Stimulated activated CD4-positive, alpha-beta T cell treated with anti-CD3 and anti-CD28 coated beads, Interleukin-1b, Interleukin-23, amount 100 ng/mL, for 4 hours (primary cell): ENCODE results near the gene EDARADD.
"Not testable (repeated sequence)": the region's sequence is repeated elsewhere in the genome, so short reads cannot be mapped to it uniquely, and the experiment has no call there.

ENCODE experiments used
- DNase-seq, 2 donors: peaks; one replicate each; pipeline ENCODE4 v3.0.0-alpha.2; 2020; ENCODE audit warnings: low read depth in 2 of 2

Gene EDARADD

GRCh38 chr1:236393681-236394481 is at the start of gene EDARADD:
Gene EDARADD (plus strand): TSS chr1:236394286. CDS start chr1:236394445, 159 bp downstream.
- no peak for DNase-seq

DNA sequence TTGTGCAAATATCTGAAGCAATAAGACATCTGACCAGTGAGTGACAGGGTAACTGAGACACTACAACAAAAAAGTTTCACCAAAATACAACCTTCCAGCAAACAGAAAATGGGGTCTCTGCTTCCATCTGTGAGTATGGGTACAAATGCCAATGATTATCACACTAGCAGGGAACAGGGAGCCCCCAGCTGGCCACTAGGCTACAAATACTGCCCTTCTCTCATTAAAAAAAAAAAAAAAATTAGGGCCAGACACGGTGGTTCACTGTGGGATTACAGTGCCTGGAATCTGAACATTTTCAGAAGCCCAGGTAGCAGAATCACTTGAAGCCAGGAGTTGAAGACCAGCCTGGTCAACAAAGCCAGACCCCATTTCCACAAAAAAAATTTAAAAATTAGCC is 48.4 kb upstream of the EDARADD start:
- no peak for DNase-seq

GRCh38 chr1:236348071-236348470 is 46.0 kb upstream of the EDARADD start:
- no peak for DNase-seq

DNA sequence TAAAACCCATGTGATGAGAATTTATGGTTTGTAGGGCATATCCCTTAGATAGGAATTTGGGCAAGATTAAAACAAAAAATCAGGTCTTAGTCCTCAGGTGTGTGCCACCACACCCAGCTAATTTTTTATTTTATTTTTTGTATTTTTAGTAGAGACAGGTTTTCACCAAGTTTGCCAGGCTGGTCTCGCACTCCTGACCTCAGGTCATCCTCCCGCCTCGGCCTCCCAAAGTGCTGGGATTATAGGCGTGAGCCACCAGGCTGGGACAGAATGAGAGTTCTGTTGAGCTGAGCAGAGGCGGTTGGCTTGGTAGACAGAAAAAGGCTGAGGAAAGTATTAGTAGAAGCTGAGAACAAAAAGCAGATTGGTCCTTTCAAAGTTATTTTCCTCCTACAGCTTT is 43.8 kb upstream of the EDARADD start:
- DNase-seq = no peak

DNA sequence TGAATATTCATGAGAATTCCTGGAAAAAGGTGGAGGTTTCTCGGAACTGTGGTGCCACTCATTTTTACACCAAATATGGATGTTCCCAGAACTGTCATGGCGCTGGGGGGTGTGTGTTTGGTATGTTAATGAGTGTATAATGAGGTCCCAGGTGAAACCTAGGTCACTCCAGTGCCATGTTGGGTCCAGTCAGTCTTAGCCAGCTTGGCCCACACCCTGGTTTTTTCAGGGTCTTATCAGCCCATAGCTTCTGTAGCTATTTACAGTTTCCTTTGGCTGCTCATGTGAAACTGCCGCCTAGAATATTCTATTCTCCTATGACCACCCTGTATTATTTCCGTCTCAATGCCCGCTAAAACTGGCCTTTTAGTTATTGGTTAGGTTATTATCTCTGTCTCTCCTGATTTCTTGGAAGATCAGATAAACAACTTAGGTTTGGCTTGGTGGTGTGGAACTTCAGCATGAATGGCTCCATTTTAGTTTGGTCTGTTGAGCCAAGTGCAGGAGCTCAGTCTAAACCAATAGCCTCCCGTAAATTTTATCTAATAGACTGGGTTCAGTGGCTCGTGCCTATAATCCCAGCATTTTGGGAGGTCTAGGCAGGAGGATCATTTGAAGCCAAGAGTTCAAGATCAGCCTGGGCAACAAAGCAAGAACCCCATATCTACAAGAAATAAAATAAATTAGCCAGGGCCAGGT is 42.1 kb upstream of the EDARADD start:
- DNase-seq = no peak

- DNase-seq = not testable (repeated sequence)
These were observed 41.3 kb upstream of the EDARADD start for GRCh38 chr1:236352747-236353146.

- no peak for DNase-seq
These were observed 40.3 kb upstream of the EDARADD start for GRCh38 chr1:236353813-236354212.

DNA sequence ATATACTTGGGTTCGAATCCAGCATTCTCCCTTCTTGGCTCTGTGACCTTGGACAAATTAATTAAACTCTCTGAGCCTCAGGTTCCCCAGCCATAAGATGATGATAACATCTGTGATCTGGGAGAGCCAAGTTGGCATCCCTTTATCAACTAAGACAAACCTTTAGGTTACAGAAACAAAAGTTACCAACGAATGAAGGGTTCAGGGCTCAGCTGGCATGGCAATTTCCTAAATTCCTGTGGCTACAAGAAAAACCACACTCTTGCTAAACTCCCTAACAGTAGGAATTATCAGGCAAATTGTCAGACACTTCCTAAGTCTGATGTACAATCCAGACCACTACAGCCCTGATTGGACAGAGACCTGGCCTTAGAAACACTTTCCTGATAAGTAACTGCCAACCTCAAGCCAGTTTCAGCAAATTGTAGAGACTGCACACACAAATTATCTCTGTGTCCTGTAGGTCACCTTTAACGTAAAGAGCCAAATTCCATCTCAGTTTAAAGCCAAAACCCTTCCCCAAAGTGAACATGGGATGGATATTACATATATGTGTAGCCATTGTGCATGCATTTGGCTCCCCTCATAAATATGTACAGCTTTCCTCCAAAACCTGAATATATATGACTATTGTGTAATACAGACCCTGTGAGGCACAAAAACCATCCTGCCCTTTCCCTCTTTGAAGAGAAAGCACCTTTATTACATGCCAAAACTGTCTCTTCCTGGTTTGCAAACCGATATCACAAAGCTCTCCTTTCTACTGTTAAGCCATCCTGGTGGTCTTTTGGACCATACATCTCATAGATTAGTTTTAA is 39.5 kb upstream of the EDARADD start:
- no peak for DNase-seq

DNA sequence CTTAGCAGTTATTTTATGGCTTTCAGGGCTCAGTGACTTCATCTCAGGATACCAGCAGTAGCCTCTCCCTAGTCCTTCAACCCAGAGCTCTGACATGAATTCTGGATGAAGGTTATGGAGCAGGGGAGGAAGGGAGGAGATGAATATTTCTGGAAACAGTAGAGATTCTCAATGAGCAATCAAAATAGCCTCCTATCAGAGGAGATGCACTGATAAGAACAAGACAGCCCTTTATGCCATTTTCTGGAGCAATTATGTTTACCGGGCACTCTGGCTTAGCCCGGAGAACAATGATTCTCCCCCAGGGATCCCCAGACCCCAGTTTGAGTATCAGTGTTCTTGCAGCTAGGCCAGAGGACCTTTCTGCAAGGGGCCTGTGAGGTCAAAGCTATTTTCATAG is 37.9 kb upstream of the EDARADD start:
- DNase-seq = no peak

GRCh38 chr1:236361909-236362590 is 32.0 kb upstream of the EDARADD start:
- no peak for DNase-seq

GRCh38 chr1:236363237-236363636 is 30.8 kb upstream of the EDARADD start:
- no peak for DNase-seq

GRCh38 chr1:236365999-236366570 is 28.0 kb upstream of the EDARADD start:
- DNase-seq = no peak

- not testable (repeated sequence) for DNase-seq
These were observed 27.4 kb upstream of the EDARADD start for GRCh38 chr1:236366681-236367080.

DNA sequence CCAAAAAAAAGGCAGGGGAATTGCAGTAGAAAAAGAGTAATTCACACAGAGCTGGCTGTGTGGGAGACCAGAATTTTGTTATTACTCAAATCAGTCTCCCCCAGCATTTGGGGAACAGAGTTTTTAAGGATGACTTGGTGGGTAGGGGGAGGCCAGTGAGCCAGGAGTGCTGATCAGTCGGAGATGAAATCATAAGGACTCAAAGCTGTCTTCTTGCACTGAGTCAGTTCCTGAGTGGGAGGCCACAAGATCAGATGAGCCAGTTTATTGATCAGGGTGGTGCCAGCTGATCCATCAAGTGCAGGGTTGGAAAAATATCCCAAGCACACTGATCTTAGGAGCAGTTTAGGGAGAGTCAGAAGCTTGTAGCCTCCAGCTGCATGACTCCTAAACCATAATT is 23.7 kb upstream of the EDARADD start:
- DNase-seq = no peak

GRCh38 chr1:236371083-236371482 is 23.0 kb upstream of the EDARADD start:
- no peak for DNase-seq

DNA sequence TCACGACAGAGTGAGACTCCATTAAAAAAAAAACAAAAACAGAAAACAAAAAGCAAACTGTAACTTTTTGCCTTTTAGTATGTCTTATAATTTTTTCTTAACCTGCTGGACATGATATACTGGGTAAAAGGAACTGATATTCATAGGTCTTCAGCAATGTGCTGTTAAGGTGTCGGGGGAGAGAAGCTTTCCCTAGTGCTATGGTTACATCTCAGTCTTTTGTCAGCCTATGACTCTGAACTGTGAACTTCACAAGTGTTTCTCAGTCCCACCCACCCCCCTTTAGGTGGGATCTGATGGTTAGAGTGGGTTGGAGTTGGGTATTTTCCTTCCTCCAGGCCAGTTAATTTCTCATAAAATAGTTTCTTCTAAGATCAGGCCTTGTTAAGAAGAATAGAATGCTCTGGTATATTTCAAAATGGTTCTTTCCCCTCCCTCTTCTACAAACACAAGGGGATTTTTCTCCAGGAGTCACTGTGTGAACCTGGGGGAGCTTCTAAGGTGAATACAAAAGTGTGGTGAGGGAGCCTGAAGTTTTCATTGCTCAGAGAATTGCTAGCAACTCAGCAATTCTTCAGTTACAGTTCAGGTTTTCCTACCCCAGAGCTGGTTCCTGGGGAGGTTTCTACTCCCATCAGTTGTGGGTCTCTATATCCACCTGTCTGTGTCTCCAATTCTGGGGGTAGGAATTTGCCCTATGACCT is 16.1 kb upstream of the EDARADD start:
- no peak for DNase-seq

DNA sequence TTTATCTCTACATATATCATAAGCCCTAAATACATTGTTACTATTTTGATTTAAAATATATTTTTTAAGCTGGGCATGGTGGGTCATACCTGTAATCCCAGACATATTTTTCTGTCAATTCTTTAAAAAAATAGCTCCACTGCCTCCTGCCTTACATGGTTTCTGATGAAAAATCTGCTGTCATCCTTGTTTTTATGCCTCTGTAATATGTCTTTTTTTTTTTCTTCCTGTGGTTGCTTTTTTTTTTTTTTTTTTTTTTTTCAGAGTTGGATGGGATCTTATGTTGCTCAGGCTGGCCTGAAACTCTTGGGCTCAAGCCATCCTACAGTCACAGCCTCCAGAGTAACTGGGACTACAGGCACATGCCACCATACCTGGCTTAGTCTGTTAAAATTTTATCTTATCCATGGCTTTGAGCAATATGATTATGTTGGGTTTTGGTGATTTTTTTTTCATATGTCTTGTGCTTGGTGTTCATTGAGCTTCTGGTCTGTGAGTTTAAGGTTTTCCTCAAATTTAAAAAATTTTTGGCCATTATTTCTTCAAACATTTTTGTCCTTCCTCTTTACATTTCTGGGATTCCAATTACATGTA is 12.4 kb upstream of the EDARADD start:
- DNase-seq = no peak

DNA sequence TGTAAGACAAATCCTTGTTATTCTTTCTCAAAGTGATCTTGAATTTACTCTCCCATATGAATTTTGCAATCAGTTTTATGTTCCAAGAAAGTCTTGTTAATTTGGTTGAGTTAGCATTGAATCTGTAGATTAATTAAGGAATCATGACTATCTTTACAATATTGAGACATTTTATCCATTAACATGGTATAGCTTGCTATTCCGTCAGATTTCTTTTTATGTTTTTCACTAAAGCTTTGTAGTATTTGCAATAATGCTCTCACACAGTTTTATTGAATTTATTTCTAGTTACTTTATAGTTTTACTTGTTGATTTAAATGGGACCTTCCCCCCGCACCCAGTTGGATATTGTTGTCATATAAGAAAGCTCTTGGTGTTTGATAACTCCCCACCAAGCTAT is 5.8 kb upstream of the EDARADD start:
- DNase-seq = no peak

DNA sequence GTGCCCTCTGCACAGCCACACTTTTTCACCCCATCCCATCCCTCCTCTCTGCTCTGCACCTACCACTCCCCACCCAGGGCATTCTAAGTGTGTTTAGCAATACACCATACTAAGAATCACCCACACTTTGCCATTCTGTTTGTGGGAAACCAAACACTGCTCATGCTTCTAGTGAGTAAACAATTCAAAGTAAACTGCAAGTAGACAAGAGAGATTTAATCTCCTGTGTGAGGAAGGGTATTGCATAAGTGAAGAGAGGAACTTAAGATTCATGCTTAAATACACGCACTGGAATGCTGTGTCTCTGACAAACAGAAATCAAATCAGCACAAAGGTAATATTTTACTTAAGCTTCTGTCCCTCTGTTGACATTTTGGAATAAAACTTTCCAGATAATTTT is 4.8 kb upstream of the EDARADD start:
- no peak for DNase-seq

DNA sequence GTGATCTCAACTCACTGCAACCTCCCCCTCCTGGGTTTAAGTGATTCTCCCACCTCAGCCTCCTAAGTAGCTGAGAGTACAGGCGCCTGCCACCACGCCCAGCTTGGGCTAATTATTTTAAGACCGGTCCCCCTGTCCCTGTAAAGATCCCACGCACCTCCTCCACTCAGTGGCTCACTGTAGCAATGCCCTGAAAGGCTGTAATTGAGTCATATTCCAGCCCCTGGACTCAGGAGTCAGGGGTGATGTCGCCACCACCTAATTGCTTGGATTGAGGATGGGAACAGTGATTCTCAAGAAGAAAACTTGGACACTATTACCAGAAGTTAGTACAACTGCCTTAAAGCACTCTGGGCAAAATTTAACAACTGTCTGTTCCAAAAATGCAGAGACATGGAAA is 3.1 kb upstream of the EDARADD start:
- DNase-seq = no peak
